ENCODE data around the gene TEPSIN. TPM values are rescaled to one million over a fixed set of nuclear protein-coding genes. Genes with fewer than 3 reads are reported as not detected.

The TEPSIN gene
- total RNA-seq, 1 donor from 2014 or later: 117 TPM

DNA sequence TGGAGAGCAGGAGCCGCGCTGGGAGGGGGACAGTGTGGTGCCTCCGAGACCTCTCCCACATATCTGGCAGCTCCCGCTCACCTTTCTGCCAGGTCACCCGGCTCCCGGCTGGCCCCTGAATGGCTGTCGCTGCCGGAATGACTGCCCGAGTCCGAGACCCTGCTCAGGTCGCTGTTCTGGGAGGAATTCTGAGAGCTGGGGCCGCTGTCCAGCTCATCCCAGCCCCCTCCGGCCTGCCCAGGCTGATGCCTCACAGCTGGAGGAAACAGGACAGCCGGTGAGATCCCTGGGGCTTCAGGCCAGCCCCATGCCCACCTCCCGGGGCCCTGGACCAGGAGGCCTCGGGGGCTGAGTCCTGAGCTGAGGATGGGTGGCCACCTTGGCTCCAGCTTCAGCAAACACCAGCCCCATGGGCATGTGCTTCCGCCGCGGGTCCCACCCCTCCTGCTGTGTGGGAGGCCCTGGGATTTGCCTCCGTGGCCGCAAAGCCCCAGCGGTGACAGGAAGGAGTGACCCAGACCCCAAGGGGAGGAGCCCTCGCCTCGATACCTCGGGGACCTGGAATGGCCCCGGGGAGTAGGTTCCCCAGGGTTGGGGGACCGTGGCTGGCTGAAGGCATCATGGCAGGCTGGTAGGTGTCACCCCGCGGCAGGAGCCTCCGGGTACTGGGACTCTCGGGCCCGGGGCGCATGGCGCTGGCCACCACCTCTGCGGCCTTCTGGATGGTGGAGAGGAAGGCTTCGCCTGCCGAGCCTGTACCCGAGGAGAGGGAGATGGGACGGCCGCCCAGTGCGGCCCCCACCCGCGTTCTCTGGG, 6.9 kb downstream of the TEPSIN start:
- Histone ChIP-seq H3K36me3 (peaks cover 39 to 49% of the 10 kb centered on the region in 2 donors), H3K9me3 (no peaks in the 10 kb centered on the region), H3K27ac (no peak overlapping the region), H3K4me3 (no peak overlapping the region), H3K27me3 (no peaks in the 10 kb centered on the region), H3K4me1 (peaks cover 0 to 5% of the 10 kb centered on the region in 2 donors)
- TF ChIP-seq, protein P1, sequence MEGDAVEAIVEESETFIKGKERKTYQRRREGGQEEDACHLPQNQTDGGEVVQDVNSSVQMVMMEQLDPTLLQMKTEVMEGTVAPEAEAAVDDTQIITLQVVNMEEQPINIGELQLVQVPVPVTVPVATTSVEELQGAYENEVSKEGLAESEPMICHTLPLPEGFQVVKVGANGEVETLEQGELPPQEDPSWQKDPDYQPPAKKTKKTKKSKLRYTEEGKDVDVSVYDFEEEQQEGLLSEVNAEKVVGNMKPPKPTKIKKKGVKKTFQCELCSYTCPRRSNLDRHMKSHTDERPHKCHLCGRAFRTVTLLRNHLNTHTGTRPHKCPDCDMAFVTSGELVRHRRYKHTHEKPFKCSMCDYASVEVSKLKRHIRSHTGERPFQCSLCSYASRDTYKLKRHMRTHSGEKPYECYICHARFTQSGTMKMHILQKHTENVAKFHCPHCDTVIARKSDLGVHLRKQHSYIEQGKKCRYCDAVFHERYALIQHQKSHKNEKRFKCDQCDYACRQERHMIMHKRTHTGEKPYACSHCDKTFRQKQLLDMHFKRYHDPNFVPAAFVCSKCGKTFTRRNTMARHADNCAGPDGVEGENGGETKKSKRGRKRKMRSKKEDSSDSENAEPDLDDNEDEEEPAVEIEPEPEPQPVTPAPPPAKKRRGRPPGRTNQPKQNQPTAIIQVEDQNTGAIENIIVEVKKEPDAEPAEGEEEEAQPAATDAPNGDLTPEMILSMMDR (IDR thresholded peaks at IDR 0.05): no peak
- no peak for DNase-seq (ENCODE audit: low spot score in 2 of 2)
- intact Hi-C loops (cut with DNase I): no loop called here

DNA sequence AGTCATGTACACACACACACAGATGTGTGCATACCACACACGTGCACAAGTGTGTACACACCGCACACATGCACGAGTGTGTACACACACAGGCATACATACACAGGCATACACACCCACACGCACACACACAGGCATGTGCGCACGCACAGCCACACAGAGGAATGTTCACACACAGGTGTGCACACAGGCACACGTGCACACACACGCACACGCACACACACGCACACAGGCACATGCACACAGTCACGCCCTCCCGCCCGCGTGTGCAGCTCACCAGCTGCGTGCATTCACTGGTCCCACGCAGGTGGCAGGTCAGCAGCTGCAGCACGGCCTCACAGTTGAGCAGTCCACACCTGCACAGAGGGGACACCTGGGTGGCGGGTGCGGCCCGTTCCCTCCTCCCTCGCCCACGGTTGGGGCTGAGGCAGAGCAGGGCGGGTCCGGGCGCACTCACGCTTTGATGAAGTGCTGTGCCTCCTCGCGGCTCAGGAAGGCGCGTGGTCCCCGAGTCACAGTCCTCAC, 7.7 kb downstream of the TEPSIN start:
- no peak for DNase-seq (ENCODE audit: low spot score in 2 of 2)
- Histone ChIP-seq H3K4me3 (no peak overlapping the region), H3K36me3 (peaks cover 39 to 49% of the 10 kb centered on the region in 2 donors), H3K27me3 (no peaks in the 10 kb centered on the region), H3K9me3 (no peaks in the 10 kb centered on the region), H3K27ac (no peak overlapping the region), H3K4me1 (no peaks in the 10 kb centered on the region)
- intact Hi-C loops (cut with DNase I): no loop called here
- TF ChIP-seq, protein P1 (IDR thresholded peaks at IDR 0.05): no peak

DNA sequence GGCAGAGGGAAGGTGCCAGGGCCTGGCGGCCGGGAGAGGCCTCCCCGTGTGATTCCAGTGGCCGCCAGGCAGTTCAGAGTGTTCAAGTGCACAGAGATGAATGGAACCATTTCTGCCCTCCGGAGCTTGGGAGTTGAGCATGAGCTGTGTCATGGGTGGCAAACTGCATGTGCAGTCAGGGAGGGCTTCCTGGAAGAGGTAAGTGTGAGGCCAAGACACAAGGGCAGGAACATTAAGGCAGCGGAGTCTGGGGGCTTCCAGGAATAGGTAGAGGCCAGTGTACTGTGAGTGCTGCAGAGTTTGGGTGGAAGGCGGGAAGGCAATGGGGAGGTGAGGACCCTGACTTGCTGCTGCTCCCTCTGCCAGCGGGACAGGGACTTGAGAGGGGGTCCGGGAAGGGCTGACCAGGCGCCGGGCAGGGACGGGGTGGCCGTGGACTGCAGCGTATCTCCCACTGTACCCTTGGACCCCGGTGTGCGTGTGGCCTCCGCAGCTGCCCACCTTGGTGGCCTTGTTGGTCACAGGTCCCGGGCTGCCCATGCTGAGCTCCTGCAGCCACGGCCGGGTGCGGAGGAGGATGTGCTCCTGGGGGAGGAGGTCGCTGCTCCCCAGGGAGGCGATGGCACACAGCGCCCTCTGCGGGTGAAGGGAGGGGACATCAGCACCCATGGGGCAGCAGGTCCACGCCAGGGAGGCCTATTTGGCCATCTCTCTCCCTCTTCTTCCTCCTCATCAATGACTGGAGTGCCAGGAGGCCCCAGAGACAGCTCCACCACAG, 8.6 kb downstream of the TEPSIN start:
- no peak for DNase-seq (ENCODE audit: low spot score in 2 of 2)
- Histone ChIP-seq H3K27ac (no peak overlapping the region), H3K36me3 (peaks cover 39 to 49% of the 10 kb centered on the region in 2 donors), H3K4me3 (no peak overlapping the region), H3K9me3 (no peaks in the 10 kb centered on the region), H3K27me3 (no peaks in the 10 kb centered on the region), H3K4me1 (no peaks in the 10 kb centered on the region)
- TF ChIP-seq, protein P1 (IDR thresholded peaks at IDR 0.05): no peak
- intact Hi-C loops (cut with DNase I): no loop called here

DNA sequence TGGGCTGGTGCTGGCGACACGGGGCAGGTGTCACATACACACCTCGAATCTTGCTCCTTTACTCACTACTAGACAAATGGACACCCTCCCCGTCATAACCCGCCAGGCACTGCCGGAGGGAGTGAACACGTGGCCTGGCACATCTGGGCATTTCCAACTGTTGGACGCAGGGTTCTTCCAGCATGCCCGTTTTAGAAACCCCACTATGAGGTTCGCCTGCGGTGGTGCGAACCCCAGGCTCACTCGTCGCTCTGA, 9.3 kb downstream of the TEPSIN start:
- intact Hi-C loops (cut with DNase I): no loop called here
- Histone ChIP-seq H3K4me1 (no peaks in the 10 kb centered on the region), H3K27me3 (no peaks in the 10 kb centered on the region), H3K4me3 (no peak overlapping the region), H3K36me3 (peaks cover 39 to 49% of the 10 kb centered on the region in 2 donors), H3K9me3 (no peaks in the 10 kb centered on the region), H3K27ac (no peak overlapping the region)
- DNase-seq (ENCODE audit: low spot score in 2 of 2): no peak
- TF ChIP-seq, protein P1 (IDR thresholded peaks at IDR 0.05): no peak

DNA sequence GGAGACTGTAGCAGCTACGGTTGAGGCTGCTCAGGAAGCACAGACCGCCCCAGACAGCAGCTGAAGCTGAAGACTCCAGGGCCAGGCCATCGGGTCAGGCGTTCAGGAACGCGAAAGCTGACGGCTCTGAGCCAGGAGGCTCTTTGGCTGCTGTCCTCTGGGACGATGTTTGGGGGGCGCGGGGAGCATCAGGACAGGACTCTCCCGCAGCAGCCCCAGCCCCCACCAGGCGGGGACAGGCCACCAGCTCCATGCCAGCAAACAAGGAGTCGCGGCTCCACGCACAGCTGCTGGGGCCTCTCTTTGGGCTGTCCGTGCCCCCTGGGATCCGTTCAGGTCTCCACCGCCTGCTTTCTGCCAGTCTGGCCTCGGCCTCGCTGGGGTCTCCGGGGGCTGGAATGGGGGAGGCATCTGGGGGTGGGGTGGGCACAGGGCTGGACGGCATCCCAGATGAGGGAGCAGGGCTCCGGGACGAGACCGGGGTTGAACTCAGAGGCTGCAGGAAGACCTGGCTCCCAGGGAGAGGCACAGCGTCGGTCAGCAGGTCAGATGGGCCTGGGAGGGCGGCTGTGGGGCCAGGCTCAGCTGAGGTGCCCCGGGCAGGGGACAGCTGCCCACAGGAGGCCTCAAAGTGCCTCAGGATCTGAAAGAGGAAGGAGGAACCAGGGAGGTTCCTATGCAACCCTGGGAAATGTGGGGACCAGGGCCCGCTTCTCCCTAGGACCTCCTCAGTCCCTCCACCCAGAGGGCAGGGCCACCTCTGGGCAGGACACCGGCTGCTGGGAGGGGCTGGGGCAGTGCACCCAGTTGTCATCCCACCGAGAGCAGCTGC, 9.8 kb downstream of the TEPSIN start:
- peaks cover 39 to 49% of the 10 kb centered on the region in 2 donors for H3K36me3 ChIP-seq
- TF ChIP-seq, protein P1 (IDR thresholded peaks at IDR 0.05): no peak

More for the DNA sequence above, 9.8 kb downstream of the TEPSIN start:
- Histone ChIP-seq H3K27me3 (no peaks in the 10 kb centered on the region), H3K4me1 (no peaks in the 10 kb centered on the region), H3K4me3 (no peak overlapping the region), H3K27ac (no peak overlapping the region), H3K9me3 (no peaks in the 10 kb centered on the region)
- intact Hi-C loops (cut with DNase I): no loop called here
- no peak for DNase-seq (ENCODE audit: low spot score in 2 of 2)
